Measurements from ENCODE around the gene PMM1. TPM values are rescaled to one million over a fixed set of nuclear protein-coding genes. Genes with fewer than 3 reads are reported as not detected.

The PMM1 gene
- total RNA-seq, 1 experiment from 2014 or later = 18.6 TPM

DNA sequence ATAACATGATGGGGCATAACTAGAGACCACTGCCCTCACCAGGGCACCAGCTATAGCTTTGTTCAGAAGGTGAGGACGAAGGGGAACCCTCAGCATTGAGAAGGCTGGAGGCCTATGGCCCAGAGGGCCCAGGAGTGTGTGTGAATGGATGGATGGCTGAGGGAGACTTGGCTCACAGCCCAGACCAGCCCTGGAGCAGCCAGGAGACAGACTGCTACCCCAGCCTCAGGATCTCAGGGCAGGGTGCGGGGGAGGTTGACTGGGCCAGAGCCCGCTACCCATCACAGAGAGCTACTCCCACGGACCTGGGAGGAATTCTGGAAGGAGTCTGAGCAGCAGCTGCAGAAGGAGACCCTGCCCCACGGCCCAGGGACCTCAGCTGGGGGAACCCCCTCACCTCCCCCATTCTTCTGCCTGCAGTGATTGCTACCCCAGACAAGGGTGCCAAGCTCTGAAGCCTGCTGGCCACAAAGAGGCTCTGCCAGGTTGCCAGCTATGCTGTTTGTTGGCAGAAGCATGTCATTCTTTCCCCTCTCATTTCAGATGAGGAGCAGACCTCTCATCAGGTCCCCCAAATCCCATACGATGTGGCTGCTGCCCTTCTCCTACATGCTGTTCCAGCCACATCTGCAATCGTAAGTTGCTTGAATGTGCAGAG is 34.2 kb downstream of the PMM1 start:
- BruUV-seq (replicated peaks) = no TSS peak
- CTCF ChIA-PET = no interaction called here

GRCh38 chr22:41551877-41552582 is 37.6 kb downstream of the PMM1 start:
- no peaks in the 10 kb centered on the region for H3F3A ChIP-seq (ENCODE audit: low read length, unreplicated experiment)
- no peak overlapping the region for H3K4me2 ChIP-seq (ENCODE audit: low read length)
- H3K9me3 ChIP-seq (ENCODE audit: low read length) = no peaks in the 10 kb centered on the region
- TF ChIP-seq EZH2 (IDR thresholded peaks at IDR 0.05; ENCODE audit: low read length, unreplicated experiment) = no peak
- TF ChIP-seq CTCF (conservative IDR thresholded peaks at IDR 0.05; ENCODE audit: low read depth, low read length) = no peak
- no peak for TF ChIP-seq EZH2phosphoT487 (IDR thresholded peaks at IDR 0.05; ENCODE audit: borderline replicate concordance, low read length)
- no peaks in the 10 kb centered on the region for H3K36me3 ChIP-seq (ENCODE audit: low read depth, low read length)
- H3K4me1 ChIP-seq (ENCODE audit: insufficient read depth, low read length) = no peaks in the 10 kb centered on the region
- ATAC-seq (no peak), DNase-seq (no peak)
- intact Hi-C loops (cut with micrococcal nuclease) = no loop called here
- no peaks in the 10 kb centered on the region for H3K79me2 ChIP-seq (ENCODE audit: low read length)
- H3K27me3 ChIP-seq (ENCODE audit: low read length) = no peaks in the 10 kb centered on the region
- H4K20me1 ChIP-seq (ENCODE audit: low read length) = no peaks in the 10 kb centered on the region
- H3K9me2 ChIP-seq (replicated peaks; ENCODE audit: low read length) = no peaks in the 10 kb centered on the region
- H3K9ac ChIP-seq (ENCODE audit: low read length) = no peak overlapping the region
- no peak overlapping the region for H2AFZ ChIP-seq (ENCODE audit: low read length)
- BruUV-seq (replicated peaks) = no TSS peak
- ChIA-PET CTCF (no interaction called here), POLR2A (ENCODE audit: unreplicated experiment) (no interaction called here)
- H3K4me3 ChIP-seq (ENCODE audit: low read length) = no peak overlapping the region
- H3K27ac ChIP-seq (ENCODE audit: low read length) = no peak overlapping the region

More for the DNA sequence above, 34.2 kb downstream of the PMM1 start:
- intact Hi-C loops (cut with micrococcal nuclease) = loop anchor here (2.0 kb wide), 1 partner anchor 41 kb away; no protein-coding TSS in a partner anchor
- no peak overlapping the region for H3K4me2 ChIP-seq (ENCODE audit: low read length)
- H3K4me1 ChIP-seq (ENCODE audit: insufficient read depth, low read length) = no peaks in the 10 kb centered on the region
- H3K27ac ChIP-seq (ENCODE audit: low read length) = no peak overlapping the region
- H3K9me2 ChIP-seq (replicated peaks; ENCODE audit: low read length) = no peaks in the 10 kb centered on the region
- H3K79me2 ChIP-seq (ENCODE audit: low read length) = no peaks in the 10 kb centered on the region
- ATAC-seq (no peak), DNase-seq (no peak)
- no peak for TF ChIP-seq EZH2 (IDR thresholded peaks at IDR 0.05; ENCODE audit: low read length, unreplicated experiment)
- TF ChIP-seq EZH2phosphoT487 (IDR thresholded peaks at IDR 0.05; ENCODE audit: borderline replicate concordance, low read length) = no peak
- TF ChIP-seq CTCF (conservative IDR thresholded peaks at IDR 0.05; ENCODE audit: low read depth, low read length) = no peak
- no peaks in the 10 kb centered on the region for H3F3A ChIP-seq (ENCODE audit: low read length, unreplicated experiment)
- H3K27me3 ChIP-seq (ENCODE audit: low read length) = no peaks in the 10 kb centered on the region
- no peak overlapping the region for H2AFZ ChIP-seq (ENCODE audit: low read length)
- H3K9me3 ChIP-seq (ENCODE audit: low read length) = no peaks in the 10 kb centered on the region
- H4K20me1 ChIP-seq (ENCODE audit: low read length) = no peaks in the 10 kb centered on the region
- H3K4me3 ChIP-seq (ENCODE audit: low read length) = no peak overlapping the region
- H3K36me3 ChIP-seq (ENCODE audit: low read depth, low read length) = no peaks in the 10 kb centered on the region
- no peak overlapping the region for H3K9ac ChIP-seq (ENCODE audit: low read length)
- POLR2A ChIA-PET (ENCODE audit: unreplicated experiment) = no interaction called here

- no peaks in the 10 kb centered on the region for H3K36me3 ChIP-seq (ENCODE audit: low read depth, low read length)
- no peak overlapping the region for H3K27ac ChIP-seq (ENCODE audit: low read length)
- ChIA-PET POLR2A (ENCODE audit: unreplicated experiment) (no interaction called here), CTCF (no interaction called here)
- H3K27me3 ChIP-seq (ENCODE audit: low read length) = no peaks in the 10 kb centered on the region
- no TSS peak for BruUV-seq (replicated peaks)
- no peak overlapping the region for H3K4me2 ChIP-seq (ENCODE audit: low read length)
- no peaks in the 10 kb centered on the region for H3K4me1 ChIP-seq (ENCODE audit: insufficient read depth, low read length)
- no peaks in the 10 kb centered on the region for H3K9me3 ChIP-seq (ENCODE audit: low read length)
- H3K9me2 ChIP-seq (replicated peaks; ENCODE audit: low read length) = no peaks in the 10 kb centered on the region
- TF ChIP-seq EZH2phosphoT487 (IDR thresholded peaks at IDR 0.05; ENCODE audit: borderline replicate concordance, low read length) (no peak), CTCF (conservative IDR thresholded peaks at IDR 0.05; ENCODE audit: low read depth, low read length) (no peak), EZH2 (IDR thresholded peaks at IDR 0.05; ENCODE audit: low read length, unreplicated experiment) (no peak)
- H3F3A ChIP-seq (ENCODE audit: low read length, unreplicated experiment) = no peaks in the 10 kb centered on the region
- no peaks in the 10 kb centered on the region for H3K79me2 ChIP-seq (ENCODE audit: low read length)
- ATAC-seq = no peak
- no peaks in the 10 kb centered on the region for H4K20me1 ChIP-seq (ENCODE audit: low read length)
- DNase-seq = no peak
- H3K9ac ChIP-seq (ENCODE audit: low read length) = no peak overlapping the region
- H2AFZ ChIP-seq (ENCODE audit: low read length) = no peak overlapping the region
- H3K4me3 ChIP-seq (ENCODE audit: low read length) = no peak overlapping the region
- intact Hi-C loops (cut with micrococcal nuclease) = no loop called here
Measured at GRCh38 chr22:41550952-41551491, 38.6 kb downstream of the PMM1 start.

Data from PC-3 (cell line).